MM.1S (cell line): ENCODE data around the gene YAF2.

ENCODE experiments used
- DNase-seq: peaks from one replicate; pipeline ENCODE4 v3.0.0-alpha.2; 2015
- H2AFZ ChIP-seq: fragments of 300-600 bp; sonication (generic); 2 replicates; pipeline ENCODE4 v1.6.0; 2016; ENCODE audit warnings: antibody characterized with exemption, low read length
- H3F3A ChIP-seq: fragments of 300-600 bp; sonication (generic); 2 replicates; pipeline ENCODE4 v1.6.1; 2016; ENCODE audit warnings: mild to moderate bottlenecking, antibody characterized with exemption, low read length, moderate library complexity, mixed read lengths; ENCODE audit not compliant: insufficient read depth
- H3K27ac ChIP-seq: fragments of 300-600 bp; sonication (generic); 2 replicates; pipeline ENCODE4 v1.5.1; 2016; ENCODE audit warnings: mild to moderate bottlenecking, low read length
- H3K27me3 ChIP-seq: fragments of 300-600 bp; sonication (generic); replicated peaks from 2 replicates; pipeline ENCODE4 v1.6.0; 2016; ENCODE audit warnings: low read length; ENCODE audit not compliant: insufficient read depth
- H3K36me3 ChIP-seq: fragments of 300-600 bp; sonication (generic); replicated peaks from 2 replicates; pipeline ENCODE4 v1.6.1; 2016; ENCODE audit warnings: mild to moderate bottlenecking, low read length, mixed read lengths; ENCODE audit not compliant: insufficient read depth
- H3K4me1 ChIP-seq: fragments of 300-600 bp; sonication (generic); 2 replicates; pipeline ENCODE4 v1.6.1; 2016; ENCODE audit warnings: low read length, mixed read lengths
- H3K4me2 ChIP-seq: fragments of 300-600 bp; sonication (generic); 2 replicates; pipeline ENCODE4 v1.6.0; 2016; ENCODE audit warnings: low read depth, low read length
- H3K4me3 ChIP-seq: fragments of 300-600 bp; sonication (generic); 2 replicates; pipeline ENCODE4 v1.5.1; 2016; ENCODE audit warnings: low read length, mixed read lengths
- H3K79me2 ChIP-seq: fragments of 300-600 bp; sonication (generic); 2 replicates; pipeline ENCODE4 v1.6.1; 2016; ENCODE audit warnings: mixed run types, low read length, mixed read lengths
- H3K9ac ChIP-seq: fragments of 300-600 bp; sonication (generic); 2 replicates; pipeline ENCODE4 v1.6.1; 2016; ENCODE audit warnings: low read length, mixed read lengths
- H3K9me2 ChIP-seq: fragments of 300-600 bp; sonication (generic); replicated peaks from 2 replicates; pipeline ENCODE4 v1.6.1; 2016; ENCODE audit warnings: mild to moderate bottlenecking, low read length, mixed read lengths; ENCODE audit not compliant: insufficient read depth
- H3K9me3 ChIP-seq: fragments of 300-600 bp; sonication (generic); replicated peaks from 2 replicates; pipeline ENCODE4 v1.6.1; 2016; ENCODE audit warnings: mild to moderate bottlenecking, low read length, mixed read lengths; ENCODE audit not compliant: insufficient read depth
- H4K20me1 ChIP-seq: fragments of 300-600 bp; sonication (generic); 2 replicates; pipeline ENCODE4 v1.6.1; 2016; ENCODE audit warnings: mild to moderate bottlenecking, low read length, moderate library complexity, mixed read lengths; ENCODE audit not compliant: insufficient read depth
- EZH2 ChIP-seq: fragments of 300-600 bp; sonication (generic); optimal IDR thresholded peaks from 2 replicates; pipeline ENCODE3; 2017; ENCODE audit warnings: low read depth, mild to moderate bottlenecking, antibody characterized with exemption, low read length, mixed read lengths
- EZH2phosphoT487 ChIP-seq: fragments of 300-600 bp; sonication (generic); IDR thresholded peaks from 2 replicates; pipeline ENCODE4 v1.6.1; 2018; ENCODE audit warnings: antibody characterized with exemption, low read length
- TF ChIP-seq, protein P1 (sequence below): fragments of 300-600 bp; sonication (generic); IDR thresholded peaks from 2 replicates; pipeline ENCODE4 v1.5.1; 2016; ENCODE audit warnings: antibody characterized with exemption, low read length, mixed read lengths

YAF2 gene

DNA sequence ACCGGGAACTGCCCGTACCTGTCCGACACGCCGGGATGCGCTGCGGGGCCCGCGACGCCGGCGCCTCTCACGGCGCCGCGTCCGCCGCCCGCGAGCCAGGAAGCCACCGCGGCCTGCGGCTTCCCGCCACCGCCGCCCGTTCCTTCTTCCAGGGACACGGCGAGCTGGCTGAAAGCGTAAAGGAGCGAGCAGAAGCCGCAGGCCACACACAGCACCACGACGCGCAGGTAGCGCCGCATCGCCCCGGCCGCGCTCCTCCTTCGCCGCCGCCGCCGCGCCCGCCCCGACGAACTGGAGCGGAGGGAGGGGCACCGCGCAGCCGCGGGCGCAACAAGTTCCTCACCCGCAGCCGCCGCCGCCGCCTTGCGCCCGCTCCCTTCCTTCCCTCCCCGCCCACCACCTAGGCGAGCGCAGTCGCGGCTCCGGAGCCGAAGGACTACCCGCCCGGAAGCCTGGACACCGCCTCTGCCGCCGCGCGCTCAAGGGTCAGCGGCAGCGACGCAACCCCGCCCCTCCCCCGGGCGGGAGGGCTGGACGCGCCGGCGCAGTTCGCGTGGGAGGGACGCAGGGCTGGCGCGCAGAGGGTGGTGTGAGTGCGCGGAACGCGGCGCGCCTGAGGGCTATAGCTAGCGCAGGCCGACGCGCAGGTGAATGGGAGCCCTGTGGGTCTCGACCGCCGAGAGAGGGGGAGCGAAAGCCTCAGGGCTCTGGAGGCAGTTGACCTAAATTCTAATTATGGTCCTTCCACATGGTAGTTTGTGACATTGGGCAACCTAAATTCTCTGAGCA is 93.4 kb downstream of the YAF2 start, which contains the start of gene GXYLT1:
GXYLT1 (minus strand) TSS at position 467 of the 789 bp plus-strand sequence; CDS start at position 239, 228 bp downstream.
- Histone ChIP-seq H3K27me3 (no peaks in the 10 kb centered on the region), H3K36me3 (no peaks in the 10 kb centered on the region), H3K4me2 (peak within 1 kb of the TSS; percentile 93), H4K20me1 (no peaks in the 10 kb centered on the region), H3K9me3 (no peaks in the 10 kb centered on the region), H3K9me2 (no peaks in the 10 kb centered on the region), H3K79me2 (peaks cover 43% of the 10 kb centered on the region), H3F3A (peaks cover 11% of the 10 kb centered on the region; the same call in 1 of the 2 replicates), H3K4me3 (peak within 1 kb of the TSS; percentile 78), H3K4me1 (no peaks in the 10 kb centered on the region; the same call in 1 of the 2 replicates), H2AFZ (peak within 1 kb of the TSS; percentile 73), H3K9ac (peak within 1 kb of the TSS; percentile 60), H3K27ac (peak within 1 kb of the TSS; percentile 49; the same call in 1 of the 2 replicates)
- DNase-seq = peak; percentile 96
- no peak for TF ChIP-seq EZH2phosphoT487
- no peak for TF ChIP-seq EZH2
- TF ChIP-seq, protein P1, sequence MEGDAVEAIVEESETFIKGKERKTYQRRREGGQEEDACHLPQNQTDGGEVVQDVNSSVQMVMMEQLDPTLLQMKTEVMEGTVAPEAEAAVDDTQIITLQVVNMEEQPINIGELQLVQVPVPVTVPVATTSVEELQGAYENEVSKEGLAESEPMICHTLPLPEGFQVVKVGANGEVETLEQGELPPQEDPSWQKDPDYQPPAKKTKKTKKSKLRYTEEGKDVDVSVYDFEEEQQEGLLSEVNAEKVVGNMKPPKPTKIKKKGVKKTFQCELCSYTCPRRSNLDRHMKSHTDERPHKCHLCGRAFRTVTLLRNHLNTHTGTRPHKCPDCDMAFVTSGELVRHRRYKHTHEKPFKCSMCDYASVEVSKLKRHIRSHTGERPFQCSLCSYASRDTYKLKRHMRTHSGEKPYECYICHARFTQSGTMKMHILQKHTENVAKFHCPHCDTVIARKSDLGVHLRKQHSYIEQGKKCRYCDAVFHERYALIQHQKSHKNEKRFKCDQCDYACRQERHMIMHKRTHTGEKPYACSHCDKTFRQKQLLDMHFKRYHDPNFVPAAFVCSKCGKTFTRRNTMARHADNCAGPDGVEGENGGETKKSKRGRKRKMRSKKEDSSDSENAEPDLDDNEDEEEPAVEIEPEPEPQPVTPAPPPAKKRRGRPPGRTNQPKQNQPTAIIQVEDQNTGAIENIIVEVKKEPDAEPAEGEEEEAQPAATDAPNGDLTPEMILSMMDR = no peak

DNA sequence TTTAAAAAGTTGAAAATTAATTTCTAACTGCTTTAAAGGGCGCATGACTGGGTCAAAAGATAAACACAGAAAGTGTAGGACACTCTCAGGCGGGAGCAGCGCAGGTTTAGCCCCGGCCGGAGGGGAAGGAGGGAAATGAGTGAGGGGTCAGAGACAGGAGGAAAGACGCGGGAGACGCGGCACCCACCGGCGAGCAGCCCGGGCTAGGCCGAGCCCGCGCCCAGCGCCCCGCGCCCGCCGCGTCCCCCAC is 94.0 kb downstream of the YAF2 start:
- Histone ChIP-seq H3K79me2 (peaks cover 47% of the 10 kb centered on the region), H3K9me2 (no peaks in the 10 kb centered on the region), H3K9ac (peak overlapping the region; percentile 60), H3K9me3 (no peaks in the 10 kb centered on the region), H3K36me3 (no peaks in the 10 kb centered on the region), H3K27me3 (no peaks in the 10 kb centered on the region), H2AFZ (peak overlapping the region; percentile 66), H4K20me1 (no peaks in the 10 kb centered on the region), H3K4me1 (no peaks in the 10 kb centered on the region; the same call in 1 of the 2 replicates), H3K4me2 (peak overlapping the region; percentile 93), H3K4me3 (peak overlapping the region; percentile 78), H3F3A (peaks cover 11% of the 10 kb centered on the region; the same call in 1 of the 2 replicates), H3K27ac (peak overlapping the region; percentile 22; the same call in 1 of the 2 replicates)
- DNase-seq = no peak
- no peak for TF ChIP-seq EZH2
- TF ChIP-seq, protein P1 = no peak

DNA sequence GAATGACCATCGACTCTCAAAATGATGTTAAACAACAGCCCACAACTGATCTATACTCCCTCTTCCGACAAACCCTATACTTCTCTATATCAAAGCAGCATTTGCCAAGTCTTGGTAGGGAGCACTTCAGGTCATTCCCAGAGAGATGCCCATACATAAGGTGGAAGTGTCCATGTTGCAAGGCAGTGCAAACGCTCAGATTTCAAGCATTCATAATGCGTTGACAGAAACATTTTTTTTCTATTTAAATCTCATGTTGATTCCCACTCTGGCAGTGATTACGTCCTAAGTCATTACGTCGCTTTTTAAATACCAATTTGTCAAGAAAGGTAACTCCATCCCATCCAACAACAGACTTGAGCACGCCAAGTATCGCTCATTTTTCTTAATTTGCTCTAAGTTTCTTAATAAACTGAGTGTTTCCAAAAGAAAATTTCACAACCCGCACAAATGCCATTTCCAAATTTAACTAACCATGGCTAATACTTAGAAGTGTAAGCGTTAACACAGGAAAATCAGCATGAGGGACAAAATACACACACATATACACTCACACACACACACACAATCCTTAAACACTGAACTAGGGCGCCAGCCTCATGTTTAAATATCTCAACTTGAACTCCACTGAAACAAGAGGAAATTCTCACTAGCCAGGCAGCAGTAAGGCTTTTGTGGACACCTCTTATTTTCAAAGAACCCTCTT is 94.4 kb downstream of the YAF2 start:
- no peaks in the 10 kb centered on the region; the same call in 1 of the 2 replicates for H3K4me1 ChIP-seq
- no peaks in the 10 kb centered on the region for H3K9me2 ChIP-seq
- TF ChIP-seq, protein P1 = no peak
- no peak for TF ChIP-seq EZH2phosphoT487
- H3K27me3 ChIP-seq = no peaks in the 10 kb centered on the region
- peak overlapping the region; percentile 60 for H3K9ac ChIP-seq
- no peaks in the 10 kb centered on the region for H3K9me3 ChIP-seq
- H3K4me2 ChIP-seq = peak overlapping the region; percentile 93
- peaks cover 52% of the 10 kb centered on the region for H3K79me2 ChIP-seq
- H3F3A ChIP-seq = peaks cover 11% of the 10 kb centered on the region; the same call in 1 of the 2 replicates
- peak overlapping the region; percentile 66 for H2AFZ ChIP-seq
- peak overlapping the region; percentile 78 for H3K4me3 ChIP-seq
- H4K20me1 ChIP-seq = no peaks in the 10 kb centered on the region
- DNase-seq = peak; percentile 31
- peak overlapping the region; percentile 22; the same call in 1 of the 2 replicates for H3K27ac ChIP-seq
- H3K36me3 ChIP-seq = no peaks in the 10 kb centered on the region
